ENCODE measurements around the gene SNTB2. TPM values are rescaled to one million over a fixed set of nuclear protein-coding genes. Genes with fewer than 3 reads are reported as not detected.
"Not testable (repeated sequence)": the region's sequence is repeated elsewhere in the genome, so short reads cannot be mapped to it uniquely, and the experiment has no call there.

SNTB2 gene
- total and polyA plus RNA-seq, 10 donors = 1.9 to 48.5 (median 28.9) TPM

GRCh38 chr16:69253870-69254341 is 66.9 kb downstream of the SNTB2 start:
- TF ChIP-seq, protein P1, sequence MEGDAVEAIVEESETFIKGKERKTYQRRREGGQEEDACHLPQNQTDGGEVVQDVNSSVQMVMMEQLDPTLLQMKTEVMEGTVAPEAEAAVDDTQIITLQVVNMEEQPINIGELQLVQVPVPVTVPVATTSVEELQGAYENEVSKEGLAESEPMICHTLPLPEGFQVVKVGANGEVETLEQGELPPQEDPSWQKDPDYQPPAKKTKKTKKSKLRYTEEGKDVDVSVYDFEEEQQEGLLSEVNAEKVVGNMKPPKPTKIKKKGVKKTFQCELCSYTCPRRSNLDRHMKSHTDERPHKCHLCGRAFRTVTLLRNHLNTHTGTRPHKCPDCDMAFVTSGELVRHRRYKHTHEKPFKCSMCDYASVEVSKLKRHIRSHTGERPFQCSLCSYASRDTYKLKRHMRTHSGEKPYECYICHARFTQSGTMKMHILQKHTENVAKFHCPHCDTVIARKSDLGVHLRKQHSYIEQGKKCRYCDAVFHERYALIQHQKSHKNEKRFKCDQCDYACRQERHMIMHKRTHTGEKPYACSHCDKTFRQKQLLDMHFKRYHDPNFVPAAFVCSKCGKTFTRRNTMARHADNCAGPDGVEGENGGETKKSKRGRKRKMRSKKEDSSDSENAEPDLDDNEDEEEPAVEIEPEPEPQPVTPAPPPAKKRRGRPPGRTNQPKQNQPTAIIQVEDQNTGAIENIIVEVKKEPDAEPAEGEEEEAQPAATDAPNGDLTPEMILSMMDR (IDR thresholded peaks at IDR 0.05 in 8 of 11, conservative IDR thresholded peaks at IDR 0.05 in 3 of 11) = no peak
- intact Hi-C loops (cut with DNase I; ENCODE audit: low total_unique reads) = no loop called here
- Histone ChIP-seq H3K9me3 (no peaks in the 10 kb centered on the region), H3K27ac (peak overlapping the region in 4 of 8 donors; percentile 1 to 48 (median 28)), H3K36me3 (peaks cover 0 to 39% (median 0%) of the 10 kb centered on the region in 6 donors), H3K27me3 (replicated peaks in 1 of 7) (no peaks in the 10 kb centered on the region), H3K4me3 (no peak overlapping the region), H3K4me1 (peaks cover 0 to 37% (median 12%) of the 10 kb centered on the region in 6 donors)
- WGBS, 5 donors = 64 to 80% (median 79%) methylated on average over 5 of the region's 5 CpGs
- DNase-seq = no peak

DNA sequence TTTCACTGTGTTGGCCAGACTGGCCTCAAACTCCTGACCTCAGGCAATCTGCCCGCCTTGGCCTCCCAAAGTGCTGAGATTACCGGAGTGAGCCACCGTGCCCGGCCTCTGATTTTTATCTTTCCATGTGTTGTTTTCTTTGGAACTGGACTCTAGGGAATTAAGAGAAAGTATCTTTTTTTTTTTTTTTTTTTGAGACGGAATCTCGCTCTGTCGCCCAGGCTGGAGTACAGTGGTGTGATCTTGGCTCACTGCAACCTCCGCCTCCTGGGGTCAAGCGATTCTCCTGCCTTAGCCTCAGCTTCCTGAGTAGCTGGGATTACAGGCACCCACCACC is 72.4 kb downstream of the SNTB2 start:
- DNase-seq; H3K27me3 ChIP-seq (replicated peaks in 1 of 7); H3K27ac ChIP-seq; intact Hi-C loops (cut with DNase I; ENCODE audit: low total_unique reads); H3K9me3 ChIP-seq; H3K4me3 ChIP-seq: not testable (repeated sequence)
- H3K36me3 ChIP-seq = peaks cover 0 to 49% (median 2%) of the 10 kb centered on the region in 6 donors
- H3K4me1 ChIP-seq = peaks cover 0 to 32% (median 6%) of the 10 kb centered on the region in 6 donors
- 86 to 95% (median 89%) methylated on average over 8 to 9 of the region's 9 CpGs for WGBS, 5 donors

- DNase-seq = no peak
- Histone ChIP-seq H3K9me3 (no peaks in the 10 kb centered on the region), H3K4me1 (peaks cover 0 to 28% (median 6%) of the 10 kb centered on the region in 6 donors), H3K36me3 (peaks cover 0 to 50% (median 2%) of the 10 kb centered on the region in 6 donors), H3K27me3 (replicated peaks in 1 of 7) (no peaks in the 10 kb centered on the region), H3K27ac (no peak overlapping the region), H3K4me3 (no peak overlapping the region)
- intact Hi-C loops (cut with DNase I; ENCODE audit: low total_unique reads) = no loop called here
- 91 to 99% (median 98%) methylated on average over 4 of the region's 4 CpGs for WGBS, 5 donors
- TF ChIP-seq, protein P1 (IDR thresholded peaks at IDR 0.05 in 8 of 11, conservative IDR thresholded peaks at IDR 0.05 in 3 of 11) = no peak
- TF ChIP-seq POLR2AphosphoS5 (IDR thresholded peaks at IDR 0.05) (no peak), POLR2A (IDR thresholded peaks at IDR 0.05) (no peak)
Measured at GRCh38 chr16:69260019-69260418, 73.1 kb downstream of the SNTB2 start.

DNA sequence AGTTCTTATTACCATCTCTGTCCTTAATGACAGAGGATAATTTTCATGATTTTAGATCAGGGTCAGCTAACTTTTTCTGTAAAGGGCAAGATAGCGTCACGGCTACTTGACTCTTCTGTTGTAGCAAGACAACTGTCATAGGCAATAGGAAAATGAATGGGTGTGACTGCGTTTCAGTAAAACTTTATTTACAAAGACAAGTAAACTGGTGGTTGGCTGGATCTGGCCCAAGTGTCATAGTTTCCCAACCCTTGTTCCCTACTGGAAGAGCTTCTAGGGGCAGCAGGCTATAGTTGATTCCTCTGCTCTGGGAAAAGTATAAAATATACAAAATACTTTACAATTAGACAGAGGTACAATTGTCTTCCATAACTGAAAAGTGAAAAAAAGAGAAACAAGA is 73.5 kb downstream of the SNTB2 start:
- Histone ChIP-seq H3K4me3 (no peak overlapping the region), H3K27me3 (replicated peaks in 1 of 7) (no peaks in the 10 kb centered on the region), H3K4me1 (peaks cover 0 to 23% (median 4%) of the 10 kb centered on the region in 6 donors), H3K27ac (no peak overlapping the region), H3K9me3 (no peaks in the 10 kb centered on the region), H3K36me3 (peaks cover 0 to 50% (median 2%) of the 10 kb centered on the region in 6 donors)
- intact Hi-C loops (cut with DNase I; ENCODE audit: low total_unique reads) = no loop called here
- no peak for TF ChIP-seq POLR2AphosphoS5 (IDR thresholded peaks at IDR 0.05)
- no peak for TF ChIP-seq POLR2A (IDR thresholded peaks at IDR 0.05)
- TF ChIP-seq, protein P1 (IDR thresholded peaks at IDR 0.05 in 8 of 11, conservative IDR thresholded peaks at IDR 0.05 in 3 of 11) = no peak
- WGBS, 5 donors = 94 to 96% (median 95%) methylated on average over 3 of the region's 3 CpGs
- DNase-seq = no peak
